H9 (cell line): ENCODE results near the gene GABRE. TPM values are rescaled to one million over a fixed set of nuclear protein-coding genes. Genes with fewer than 3 reads are reported as not detected.
A peak's percentile ranks its signal among the peaks of the same experiment; 100 is the strongest.

Experiments used
- DNase-seq: peaks from one replicate; pipeline ENCODE4 v3.0.0-alpha.2; 2017
- H2AFZ ChIP-seq: one replicate; pipeline ENCODE4 v1.6.1; 2013; ENCODE audit warnings: mild to moderate bottlenecking, low read length, control low read depth, moderate library complexity
- H2AK5ac ChIP-seq: 2 replicates; pipeline ENCODE4 v1.6.1; 2013; ENCODE audit warnings: low read length, control low read depth, mixed read lengths; ENCODE audit not compliant: insufficient read length
- H2BK120ac ChIP-seq: one replicate; pipeline ENCODE4 v1.6.1; 2013; ENCODE audit warnings: low read depth, mild to moderate bottlenecking, low read length, control low read depth, inconsistent platforms; ENCODE audit not compliant: poor library complexity, severe bottlenecking
- H2BK12ac ChIP-seq: 2 replicates; pipeline ENCODE4 v1.6.1; 2013; ENCODE audit warnings: low read length, control low read depth, mixed read lengths, low read depth; ENCODE audit not compliant: insufficient read length
- H2BK15ac ChIP-seq: 2 replicates; pipeline ENCODE4 v1.6.1; 2013; ENCODE audit warnings: low read depth, low read length, control low read depth
- H2BK20ac ChIP-seq: one replicate; pipeline ENCODE4 v1.6.1; 2013; ENCODE audit warnings: low read depth, mild to moderate bottlenecking, low read length, control low read depth, inconsistent platforms; ENCODE audit not compliant: poor library complexity, severe bottlenecking
- H2BK5ac ChIP-seq: 2 replicates; pipeline ENCODE4 v1.6.1; 2013; ENCODE audit warnings: low read length, control low read depth, mixed read lengths; ENCODE audit not compliant: insufficient read length
- H3K14ac ChIP-seq: 2 replicates; pipeline ENCODE4 v1.6.1; 2013; ENCODE audit warnings: low read length, control low read depth; ENCODE audit not compliant: insufficient read depth
- H3K18ac ChIP-seq: 2 replicates; pipeline ENCODE4 v1.6.1; 2013; ENCODE audit warnings: low read depth, mild to moderate bottlenecking, mixed read lengths, low read length, control low read depth; ENCODE audit not compliant: insufficient read length
- H3K23ac ChIP-seq: 2 replicates; pipeline ENCODE4 v1.6.1; 2013; ENCODE audit warnings: low read length, control low read depth, mixed read lengths, low read depth; ENCODE audit not compliant: insufficient read length
- H3K23me2 ChIP-seq: 2 replicates; pipeline ENCODE4 v1.6.1; 2013; ENCODE audit warnings: low read depth, mild to moderate bottlenecking, mixed read lengths, low read length, control low read depth; ENCODE audit not compliant: insufficient read length, poor library complexity, severe bottlenecking
- H3K27ac ChIP-seq: 2 replicates; pipeline ENCODE4 v1.5.1; 2013; ENCODE audit warnings: low read length, control low read depth, mixed read lengths, low read depth; ENCODE audit not compliant: insufficient read length
- H3K27me3 ChIP-seq: 2 replicates; pipeline ENCODE4 v1.6.1; 2013; ENCODE audit warnings: low read length, control low read depth, inconsistent platforms; ENCODE audit not compliant: insufficient read depth
- H3K4ac ChIP-seq: 2 replicates; pipeline ENCODE4 v1.6.1; 2013; ENCODE audit warnings: low read depth, mild to moderate bottlenecking, control low read depth, inconsistent platforms, low read length, moderate library complexity
- H3K4me1 ChIP-seq: 2 replicates; pipeline ENCODE4 v1.6.1; 2013; ENCODE audit warnings: low read length, control low read depth, inconsistent platforms; ENCODE audit not compliant: insufficient read depth
- H3K4me2 ChIP-seq: 2 replicates; pipeline ENCODE4 v1.6.1; 2013; ENCODE audit warnings: low read length, control low read depth, mixed read lengths; ENCODE audit not compliant: insufficient read length, insufficient read depth
- H3K56ac ChIP-seq: 2 replicates; pipeline ENCODE4 v1.6.1; 2013; ENCODE audit warnings: low read depth, mild to moderate bottlenecking, mixed read lengths, low read length, control low read depth; ENCODE audit not compliant: insufficient read length
- H3K79me1 ChIP-seq: 2 replicates; pipeline ENCODE4 v1.6.1; 2013; ENCODE audit warnings: low read depth, mild to moderate bottlenecking, moderate library complexity, low read length, control low read depth, inconsistent platforms; ENCODE audit not compliant: insufficient read depth, poor library complexity, severe bottlenecking
- H3K79me2 ChIP-seq: 2 replicates; pipeline ENCODE4 v1.6.1; 2013; ENCODE audit warnings: low read length, control low read depth, inconsistent platforms; ENCODE audit not compliant: insufficient read depth
- H3K9ac ChIP-seq: 2 replicates; pipeline ENCODE4 v1.6.1; 2013; ENCODE audit warnings: low read length, control low read depth, mixed read lengths; ENCODE audit not compliant: insufficient read length; ENCODE audit errors: extremely low read depth
- H3K9me3 ChIP-seq: one replicate; pipeline ENCODE4 v1.6.1; 2013; ENCODE audit warnings: low read depth, low read length, inconsistent platforms; ENCODE audit not compliant: control insufficient read depth
- H3T11ph ChIP-seq: one replicate; pipeline ENCODE4 v1.6.1; 2013; ENCODE audit warnings: mild to moderate bottlenecking, low read length, control low read depth, inconsistent platforms
- H4K20me1 ChIP-seq: one replicate; pipeline ENCODE4 v1.6.1; 2013; ENCODE audit not compliant: control insufficient read depth, insufficient read length, insufficient read depth
- H4K5ac ChIP-seq: 2 replicates; pipeline ENCODE4 v1.6.1; 2013; ENCODE audit warnings: low read depth, mild to moderate bottlenecking, mixed read lengths, low read length, control low read depth; ENCODE audit not compliant: insufficient read length
- H4K8ac ChIP-seq: replicated peaks from 2 replicates; pipeline ENCODE4 v1.6.1; 2013; ENCODE audit warnings: low read length, control low read depth, mixed read lengths, low read depth; ENCODE audit not compliant: insufficient read length
- H4K91ac ChIP-seq: 2 replicates; pipeline ENCODE4 v1.6.1; 2013; ENCODE audit warnings: low read depth, mild to moderate bottlenecking, moderate library complexity, mixed read lengths, low read length, control low read depth; ENCODE audit not compliant: insufficient read length
- H3K27ac Mint-ChIP-seq, 3 experiments: 2 replicates in 2 of 3; 3 replicates in 1 of 3; pipeline ENCODE4 v1.8.0; 2020 to 2021; ENCODE audit warnings: mixed read lengths in 3 of 3, mild to moderate bottlenecking in 1 of 3, moderate library complexity in 1 of 3
- H3K27me3 Mint-ChIP-seq: 2 replicates; pipeline ENCODE4 v1.8.0; 2021; ENCODE audit warnings: low read depth, mild to moderate bottlenecking, moderate library complexity, mixed read lengths
- H3K36me3 Mint-ChIP-seq, 3 experiments: 2 replicates in 2 of 3; 3 replicates in 1 of 3; pipeline ENCODE4 v1.8.0; 2020 to 2021; ENCODE audit warnings: low read depth in 3 of 3, mixed read lengths in 3 of 3; ENCODE audit not compliant: insufficient read depth in 1 of 3
- H3K4me1 Mint-ChIP-seq, 2 experiments: 2 replicates each; pipeline ENCODE4 v1.8.0; 2020; ENCODE audit warnings: mixed read lengths in 2 of 2
- H3K4me3 Mint-ChIP-seq, 2 experiments: 2 replicates in 1 of 2; 3 replicates in 1 of 2; pipeline ENCODE4 v1.8.0; 2020 to 2021; ENCODE audit warnings: mild to moderate bottlenecking in 2 of 2, mixed read lengths in 2 of 2, moderate library complexity in 1 of 2
- H3K9me3 Mint-ChIP-seq, 2 experiments: 2 replicates in 1 of 2; 3 replicates in 1 of 2; pipeline ENCODE4 v1.8.0; 2020; ENCODE audit warnings: mild to moderate bottlenecking in 2 of 2, mixed read lengths in 2 of 2, moderate library complexity in 1 of 2
- CTCF ChIP-seq: fragments of 200-600 bp; sonication (generic); conservative IDR thresholded peaks from 3 replicates; pipeline ENCODE4 v1.8.0; 2021; ENCODE audit warnings: antibody characterized with exemption, mild to moderate bottlenecking
- WGBS: extraction: QIAGEN DNeasy Blood & Tissue Kit; methylation state at CpG from one replicate; pipeline ENCODE4 v1.1.7; 2013; ENCODE audit warnings: missing lambda C conversion rate, low lambda C conversion rate, mixed read lengths; ENCODE audit not compliant: insufficient read length; ENCODE audit errors: extremely low coverage; 5-methylcytosine and 5-hydroxymethylcytosine counted together
- long read RNA-seq: library from polyadenylated mRNA; unstranded; transcript quantifications from one replicate; pipeline ENCODE4 v2.0.0, GENCODE V29; 2020
- total RNA-seq: library from RNA; stranded (reverse); gene quantifications from 2 replicates; pipeline ENCODE4 v1.2.1, GENCODE V29; 2021

Gene GABRE
- total RNA-seq: 1.4 and 1.8 TPM in 2 replicates
- long read RNA-seq: 0 reads

- H3K9me3 ChIP-seq: peaks cover 41% of the 10 kb centered on the region
- no peak within 1 kb of the TSS for H3K23ac ChIP-seq
- peaks cover 9 to 17% of the 10 kb centered on the region in 2 experiments; a peak in 3 of 4 replicates for H3K4me1 Mint-ChIP-seq
- H3K23me2 ChIP-seq: no peaks in the 10 kb centered on the region
- no peak within 1 kb of the TSS for H4K91ac ChIP-seq
- H4K8ac ChIP-seq: no peak within 1 kb of the TSS
- H3K4me3 Mint-ChIP-seq: peak within 1 kb of the TSS; percentile 49 to 80
- peaks cover 7% of the 10 kb centered on the region; the same call in 1 of the 2 replicates for H3K27me3 ChIP-seq
- H2AK5ac ChIP-seq: no peak within 1 kb of the TSS
- no peak within 1 kb of the TSS for H3K9ac ChIP-seq
- no peak within 1 kb of the TSS for H2BK5ac ChIP-seq
- no peak for TF ChIP-seq CTCF
- no peak within 1 kb of the TSS for H4K5ac ChIP-seq
- no CpG with 5 or more reads among the region's 90 CpGs for WGBS
- peaks cover 2 to 8% (median 7%) of the 10 kb centered on the region in 3 experiments; a peak in 6 of 7 replicates for H3K36me3 Mint-ChIP-seq
- no peak within 1 kb of the TSS for H2BK120ac ChIP-seq
- no peak within 1 kb of the TSS for H2AFZ ChIP-seq
- no peak within 1 kb of the TSS for H3K18ac ChIP-seq
- H3K4me2 ChIP-seq: peak within 1 kb of the TSS; percentile 36
- peak; percentile 44 for DNase-seq
- 0 out of 2 replicates have a peak, but pooled peaks cover 2% of the 10 kb centered on the region for H3K4me1 ChIP-seq
- no peak within 1 kb of the TSS for H3K14ac ChIP-seq
- H3K79me1 ChIP-seq: no peaks in the 10 kb centered on the region
- no peak within 1 kb of the TSS for H3T11ph ChIP-seq
- no peaks in the 10 kb centered on the region for H4K20me1 ChIP-seq
- H2BK15ac ChIP-seq: no peak within 1 kb of the TSS
- no peak within 1 kb of the TSS for H3K4ac ChIP-seq
- peaks cover 66 to 67% of the 10 kb centered on the region in 2 experiments for H3K9me3 Mint-ChIP-seq
- peak within 1 kb of the TSS in 1 of 3 experiments; percentile 88; a peak in 1 of 7 replicates for H3K27ac Mint-ChIP-seq
- no peak within 1 kb of the TSS for H2BK12ac ChIP-seq
- no peak within 1 kb of the TSS for H3K56ac ChIP-seq
- H3K27ac ChIP-seq: no peak within 1 kb of the TSS
- H3K27me3 Mint-ChIP-seq: peaks cover 50% of the 10 kb centered on the region
- H3K79me2 ChIP-seq: 0 out of 2 replicates have a peak, but pooled peaks cover 2% of the 10 kb centered on the region
- H2BK20ac ChIP-seq: no peak within 1 kb of the TSS
Measured at GRCh38 chrX:151974336-151975227, at the start of gene GABRE. GABRE (minus strand) TSS chrX:151974676; CDS start chrX:151974625, 51 bp downstream.
